ENCODE measurements around the gene SNW1. TPM values are rescaled to one million over a fixed set of nuclear protein-coding genes. Genes with fewer than 3 reads are reported as not detected.

Gene SNW1
- total and polyA plus RNA-seq, 4 donors, result 43.0 to 73.2 (median 54.2) TPM

- no peak for DNase-seq (ENCODE audit: low read depth in 4 of 6, low spot score in 6 of 6)
- no peaks in the 10 kb centered on the region for H3K9me3 ChIP-seq (ENCODE audit: control insufficient read depth, insufficient read depth, low read length)
- H3K4me1 ChIP-seq (ENCODE audit: control insufficient read depth, insufficient read depth, low read length), result no peaks in the 10 kb centered on the region
- H3K27me3 ChIP-seq (ENCODE audit: control insufficient read depth, insufficient read depth, low read length), result no peaks in the 10 kb centered on the region
- 67% methylated on average over 2 of the region's 5 CpGs for WGBS (ENCODE audit: insufficient coverage)
- no peak overlapping the region for H3K27ac ChIP-seq (ENCODE audit: low read depth, low read length)
- peaks cover 45% of the 10 kb centered on the region for H3K36me3 ChIP-seq (ENCODE audit: control insufficient read depth, insufficient read depth, low read length)
- no peak overlapping the region for H3K4me3 ChIP-seq (ENCODE audit: low read depth, low read length)
These were observed 43.2 kb downstream of the SNW1 start for GRCh38 chr14:77717608-77718305.

- Histone ChIP-seq H3K36me3 (ENCODE audit: control insufficient read depth, insufficient read depth, low read length) (peaks cover 49% of the 10 kb centered on the region), H3K4me1 (ENCODE audit: control insufficient read depth, insufficient read depth, low read length) (no peaks in the 10 kb centered on the region), H3K9me3 (ENCODE audit: control insufficient read depth, insufficient read depth, low read length) (no peaks in the 10 kb centered on the region), H3K4me3 (ENCODE audit: low read depth, low read length) (no peak overlapping the region), H3K27me3 (ENCODE audit: control insufficient read depth, insufficient read depth, low read length) (no peaks in the 10 kb centered on the region), H3K27ac (ENCODE audit: low read depth, low read length) (no peak overlapping the region)
- 100% methylated on average over 3 of the region's 6 CpGs for WGBS (ENCODE audit: insufficient coverage)
- no peak for DNase-seq (ENCODE audit: low read depth in 4 of 6, low spot score in 6 of 6)
These were observed 46.0 kb downstream of the SNW1 start for GRCh38 chr14:77714926-77715325.

DNA sequence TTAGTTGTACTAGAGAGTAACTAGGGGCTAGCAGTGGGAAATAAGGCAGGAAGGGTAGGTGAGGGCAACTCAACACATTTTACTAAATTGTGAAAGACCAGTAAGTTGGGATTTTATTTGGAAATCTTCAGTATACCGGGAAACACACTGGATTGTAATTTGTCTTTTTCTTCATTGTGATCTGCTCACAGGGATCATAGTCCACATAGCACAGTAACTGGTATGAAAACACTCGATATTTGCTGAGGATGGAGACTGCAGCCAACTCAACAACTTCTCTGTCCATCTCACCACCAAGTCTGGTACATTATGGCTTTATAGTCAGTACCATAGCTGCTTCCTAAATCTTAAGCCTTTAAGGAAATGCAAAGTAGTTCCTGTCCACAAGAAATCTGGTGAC, 50.6 kb downstream of the SNW1 start:
- WGBS (ENCODE audit: insufficient coverage), result 90% methylated on average over 1 of the region's 2 CpGs
- H3K27me3 ChIP-seq (ENCODE audit: control insufficient read depth, insufficient read depth, low read length), result no peaks in the 10 kb centered on the region
- peaks cover 23% of the 10 kb centered on the region for H3K36me3 ChIP-seq (ENCODE audit: control insufficient read depth, insufficient read depth, low read length)
- no peak overlapping the region for H3K4me3 ChIP-seq (ENCODE audit: low read depth, low read length)
- no peaks in the 10 kb centered on the region for H3K9me3 ChIP-seq (ENCODE audit: control insufficient read depth, insufficient read depth, low read length)
- no peak overlapping the region for H3K27ac ChIP-seq (ENCODE audit: low read depth, low read length)
- H3K4me1 ChIP-seq (ENCODE audit: control insufficient read depth, insufficient read depth, low read length), result peaks cover 5% of the 10 kb centered on the region
- DNase-seq (ENCODE audit: low read depth in 4 of 6, low spot score in 6 of 6), result no peak

DNA sequence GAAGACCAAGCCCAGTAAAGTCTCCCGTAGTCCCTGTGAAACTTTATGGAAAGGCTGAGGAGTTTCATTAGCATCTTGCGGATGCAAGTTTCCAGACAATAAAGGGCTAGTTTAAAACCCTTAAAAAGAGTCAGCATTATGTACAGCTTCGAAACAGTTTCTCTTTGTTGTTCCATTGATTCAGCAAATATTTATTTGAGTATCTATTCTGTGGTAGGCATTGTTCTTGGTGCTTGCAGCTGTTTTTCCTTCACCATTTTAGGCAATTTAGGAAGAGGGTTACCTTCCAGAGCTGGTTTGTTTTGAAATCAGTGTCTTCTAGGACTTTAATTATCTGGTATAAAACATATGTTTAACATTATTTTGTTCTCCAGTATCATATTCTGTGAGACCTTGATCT, 51.5 kb downstream of the SNW1 start:
- 38% methylated on average over 2 of the region's 3 CpGs for WGBS (ENCODE audit: insufficient coverage)
- H3K9me3 ChIP-seq (ENCODE audit: control insufficient read depth, insufficient read depth, low read length), result no peaks in the 10 kb centered on the region
- peaks cover 5% of the 10 kb centered on the region for H3K4me1 ChIP-seq (ENCODE audit: control insufficient read depth, insufficient read depth, low read length)
- H3K27ac ChIP-seq (ENCODE audit: low read depth, low read length), result no peak overlapping the region
- DNase-seq (ENCODE audit: low read depth in 4 of 6, low spot score in 6 of 6), result no peak
- H3K27me3 ChIP-seq (ENCODE audit: control insufficient read depth, insufficient read depth, low read length), result no peaks in the 10 kb centered on the region
- H3K4me3 ChIP-seq (ENCODE audit: low read depth, low read length), result no peak overlapping the region
- H3K36me3 ChIP-seq (ENCODE audit: control insufficient read depth, insufficient read depth, low read length), result peaks cover 26% of the 10 kb centered on the region

DNA sequence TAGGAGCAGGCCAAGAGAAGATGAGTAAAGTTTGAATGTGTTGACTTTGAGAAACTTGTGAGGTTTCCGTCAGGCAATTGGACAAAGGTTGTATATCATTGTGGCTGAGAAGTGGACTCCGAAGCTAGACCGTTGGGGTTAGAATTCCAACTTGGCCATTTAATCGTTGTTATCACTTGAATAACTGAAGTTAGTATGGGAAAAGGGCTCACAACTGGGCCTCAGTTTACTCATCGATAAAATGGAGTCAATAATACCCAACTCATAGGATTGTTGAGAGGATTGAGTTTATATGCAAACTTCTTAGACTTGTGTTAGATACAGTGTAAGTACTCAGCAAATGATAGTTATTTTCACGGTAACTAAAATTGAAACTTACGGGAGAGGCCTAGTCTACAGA, 52.2 kb downstream of the SNW1 start:
- 7% methylated on average over 2 of the region's 7 CpGs for WGBS (ENCODE audit: insufficient coverage)
- H3K27ac ChIP-seq (ENCODE audit: low read depth, low read length), result no peak overlapping the region
- H3K36me3 ChIP-seq (ENCODE audit: control insufficient read depth, insufficient read depth, low read length), result peaks cover 26% of the 10 kb centered on the region
- H3K4me1 ChIP-seq (ENCODE audit: control insufficient read depth, insufficient read depth, low read length), result peaks cover 5% of the 10 kb centered on the region
- H3K4me3 ChIP-seq (ENCODE audit: low read depth, low read length), result peak overlapping the region; percentile 100
- DNase-seq (ENCODE audit: low read depth in 4 of 6, low spot score in 6 of 6), result no peak
- H3K9me3 ChIP-seq (ENCODE audit: control insufficient read depth, insufficient read depth, low read length), result no peaks in the 10 kb centered on the region
- H3K27me3 ChIP-seq (ENCODE audit: control insufficient read depth, insufficient read depth, low read length), result no peaks in the 10 kb centered on the region

- H3K27ac ChIP-seq (ENCODE audit: low read depth, low read length), result peak within 1 kb of the TSS; percentile 47
- peaks cover 34% of the 10 kb centered on the region for H3K36me3 ChIP-seq (ENCODE audit: control insufficient read depth, insufficient read depth, low read length)
- peak within 1 kb of the TSS; percentile 100 for H3K4me3 ChIP-seq (ENCODE audit: low read depth, low read length)
- WGBS (ENCODE audit: insufficient coverage), result 0% methylated on average over 49 of the region's 49 CpGs
- H3K4me1 ChIP-seq (ENCODE audit: control insufficient read depth, insufficient read depth, low read length), result peaks cover 5% of the 10 kb centered on the region
- no peaks in the 10 kb centered on the region for H3K27me3 ChIP-seq (ENCODE audit: control insufficient read depth, insufficient read depth, low read length)
- no peaks in the 10 kb centered on the region for H3K9me3 ChIP-seq (ENCODE audit: control insufficient read depth, insufficient read depth, low read length)
- DNase-seq (ENCODE audit: low read depth in 4 of 6, low spot score in 6 of 6), result peak; percentile 87 to 98 (median 94)
These were observed 53.1 kb downstream of the SNW1 start, which contains the start of the genes ALKBH1 and SLIRP for GRCh38 chr14:77707724-77708408. Gene ALKBH1, minus strand, starts transcription at chr14:77708023. Its CDS starts 19 bp downstream, at chr14:77708004. Gene SLIRP, plus strand, starts transcription at chr14:77708103. Its CDS starts 9 bp downstream, at chr14:77708112.

DNA sequence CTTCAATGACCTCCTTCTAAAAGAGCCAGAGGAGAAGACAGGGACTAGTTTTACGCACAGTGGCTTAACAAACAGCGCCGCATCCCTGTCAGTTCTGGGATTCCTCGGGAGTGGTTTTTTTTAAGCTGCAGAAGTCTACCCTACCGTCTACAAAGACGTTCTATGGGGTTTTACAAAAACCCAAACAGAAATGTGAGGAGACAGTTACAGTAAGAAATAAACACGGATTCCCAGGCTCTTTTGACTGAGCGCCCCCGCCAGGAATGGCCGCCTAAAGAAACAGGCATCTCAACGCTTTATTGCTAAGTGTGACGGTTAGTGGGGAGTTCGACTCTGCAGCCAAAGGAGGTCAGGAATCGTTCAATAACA, 53.6 kb downstream of the SNW1 start:
- WGBS (ENCODE audit: insufficient coverage), result 0% methylated on average over 11 of the region's 14 CpGs
- Histone ChIP-seq H3K27me3 (ENCODE audit: control insufficient read depth, insufficient read depth, low read length) (no peaks in the 10 kb centered on the region), H3K27ac (ENCODE audit: low read depth, low read length) (peak overlapping the region; percentile 47), H3K4me3 (ENCODE audit: low read depth, low read length) (peak overlapping the region; percentile 100), H3K9me3 (ENCODE audit: control insufficient read depth, insufficient read depth, low read length) (no peaks in the 10 kb centered on the region), H3K4me1 (ENCODE audit: control insufficient read depth, insufficient read depth, low read length) (peaks cover 5% of the 10 kb centered on the region), H3K36me3 (ENCODE audit: control insufficient read depth, insufficient read depth, low read length) (peaks cover 33% of the 10 kb centered on the region)
- peak in 5 of 6 donors; percentile 12 to 79 (median 38) for DNase-seq (ENCODE audit: low read depth in 4 of 6, low spot score in 6 of 6)

GRCh38 chr14:77691259-77691658, 69.7 kb downstream of the SNW1 start:
- Histone ChIP-seq H3K4me3 (ENCODE audit: low read depth, low read length) (no peak overlapping the region), H3K36me3 (ENCODE audit: control insufficient read depth, insufficient read depth, low read length) (peaks cover 19% of the 10 kb centered on the region), H3K9me3 (ENCODE audit: control insufficient read depth, insufficient read depth, low read length) (no peaks in the 10 kb centered on the region), H3K27me3 (ENCODE audit: control insufficient read depth, insufficient read depth, low read length) (no peaks in the 10 kb centered on the region), H3K27ac (ENCODE audit: low read depth, low read length) (no peak overlapping the region), H3K4me1 (ENCODE audit: control insufficient read depth, insufficient read depth, low read length) (no peaks in the 10 kb centered on the region)
- DNase-seq (ENCODE audit: low read depth in 4 of 6, low spot score in 6 of 6), result no peak
- 87% methylated on average over 2 of the region's 2 CpGs for WGBS (ENCODE audit: insufficient coverage)

GRCh38 chr14:77682158-77682553, 78.8 kb downstream of the SNW1 start:
- Histone ChIP-seq H3K27me3 (ENCODE audit: control insufficient read depth, insufficient read depth, low read length) (no peaks in the 10 kb centered on the region), H3K9me3 (ENCODE audit: control insufficient read depth, insufficient read depth, low read length) (no peaks in the 10 kb centered on the region), H3K4me3 (ENCODE audit: low read depth, low read length) (no peak overlapping the region), H3K4me1 (ENCODE audit: control insufficient read depth, insufficient read depth, low read length) (no peaks in the 10 kb centered on the region), H3K27ac (ENCODE audit: low read depth, low read length) (no peak overlapping the region), H3K36me3 (ENCODE audit: control insufficient read depth, insufficient read depth, low read length) (peaks cover 16% of the 10 kb centered on the region)
- WGBS (ENCODE audit: insufficient coverage), result no CpG with 5 or more reads among the region's 1 CpG
- DNase-seq (ENCODE audit: low read depth in 4 of 6, low spot score in 6 of 6), result no peak
